ENCODE measurements around the gene HDGF. TPM values are rescaled to one million over a fixed set of nuclear protein-coding genes. Genes with fewer than 3 reads are reported as not detected.

The HDGF gene
- total RNA-seq, 1 donor = 146 TPM

DNA sequence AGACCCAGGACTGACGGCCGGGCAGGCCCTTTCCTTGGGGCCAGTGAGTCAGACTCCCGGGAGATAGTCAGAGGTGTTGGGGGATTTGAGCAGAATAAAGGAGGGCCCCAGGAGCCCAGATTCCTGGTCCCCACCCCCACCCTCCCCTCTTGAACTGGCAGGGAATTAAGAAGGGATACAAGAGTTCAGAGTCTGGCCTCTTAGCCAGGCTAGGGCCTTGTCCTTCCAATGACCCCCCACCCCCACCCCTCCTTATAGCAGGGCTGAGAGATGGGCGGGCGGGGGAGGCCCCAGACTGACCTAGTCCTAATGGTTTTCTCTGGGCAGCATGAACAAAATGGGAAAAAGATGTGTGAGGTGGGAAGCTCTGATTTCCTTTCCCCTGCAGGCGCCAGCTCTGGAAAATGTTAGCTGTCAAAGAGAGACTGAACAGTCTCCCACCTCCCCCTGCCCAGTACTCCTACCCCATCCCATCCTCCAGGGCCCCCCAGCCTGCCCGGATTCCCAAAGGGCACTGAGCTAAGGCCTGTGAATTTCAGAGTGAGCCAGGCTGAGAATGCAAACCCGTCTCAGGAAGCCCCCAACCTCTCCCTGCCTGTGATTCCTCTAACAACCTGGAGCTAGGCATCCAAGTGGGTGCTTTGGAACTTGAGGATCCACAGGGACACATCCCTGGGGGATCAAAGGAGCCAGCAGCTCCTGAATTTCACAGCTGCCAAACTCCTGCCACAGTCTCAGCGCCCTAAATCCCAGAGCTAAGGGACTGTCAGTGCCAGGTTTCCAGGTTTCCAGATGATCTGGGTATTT lies 40.3 kb downstream of the HDGF start:
- peak; percentile 80 for DNase-seq (ENCODE audit: low read depth)
- no peak for TF ChIP-seq CTCF (IDR thresholded peaks at IDR 0.05; ENCODE audit: insufficient read depth, low read length)
- H3K4me3 ChIP-seq (ENCODE audit: low read depth, low read length) = no peak overlapping the region

DNA sequence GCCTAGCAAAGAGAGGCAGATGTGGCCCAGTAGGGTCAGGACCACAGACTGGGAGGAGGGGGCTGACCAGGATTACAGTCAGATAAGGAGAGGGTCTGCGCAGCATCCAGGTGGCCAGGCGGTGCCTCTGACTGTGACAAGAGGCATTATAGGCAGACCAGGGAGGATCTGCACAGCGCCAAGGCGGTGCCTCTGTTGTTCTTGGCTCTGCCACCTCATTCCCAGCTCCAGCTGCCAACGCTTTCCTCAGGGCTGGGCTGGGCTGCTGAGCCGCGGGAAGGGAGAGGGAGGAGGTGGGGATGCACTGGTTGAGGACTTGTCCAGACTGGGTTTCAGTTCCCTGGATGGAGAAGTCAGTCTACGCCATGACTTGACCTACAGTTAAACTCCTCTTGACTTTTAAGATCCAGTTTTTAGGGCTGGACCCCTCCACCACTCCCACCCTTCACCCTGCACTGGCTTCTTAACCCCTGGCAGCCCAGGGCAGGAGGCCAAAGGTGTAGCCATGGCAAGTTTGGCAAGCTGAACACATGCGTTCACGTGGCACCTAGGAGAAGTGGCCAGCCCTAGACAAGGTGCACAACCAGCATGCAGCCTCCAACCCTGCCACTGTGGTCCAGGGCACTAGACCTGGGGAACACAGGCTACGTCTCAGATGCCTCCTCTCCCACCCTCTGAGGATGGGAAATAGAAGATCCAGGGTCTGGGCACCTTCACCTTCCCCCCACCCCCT lies 41.6 kb downstream of the HDGF start:
- H3K4me3 ChIP-seq (ENCODE audit: low read depth, low read length) = no peak overlapping the region
- no peak for TF ChIP-seq CTCF (IDR thresholded peaks at IDR 0.05; ENCODE audit: insufficient read depth, low read length)
- peak; percentile 88 for DNase-seq (ENCODE audit: low read depth)

DNA sequence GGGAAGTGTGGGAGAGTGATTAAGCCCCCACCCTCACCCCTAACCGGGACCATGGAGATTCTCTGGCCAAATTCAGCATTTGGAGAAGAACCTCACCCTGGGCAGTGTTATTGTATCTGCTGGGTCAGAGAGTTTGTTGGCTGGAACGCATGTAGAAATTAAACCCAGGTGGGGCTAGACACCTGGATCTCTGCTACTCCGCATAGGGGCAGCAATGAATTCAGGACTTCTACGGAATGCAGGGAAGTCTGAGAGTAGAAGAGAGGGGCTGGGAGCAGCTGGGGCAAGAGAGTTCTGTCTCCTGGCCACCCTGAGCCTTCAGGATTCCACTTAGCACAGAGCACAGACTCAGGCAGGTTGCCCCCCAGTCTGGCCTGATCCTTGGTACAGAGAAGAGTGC lies 42.4 kb downstream of the HDGF start:
- no peak for TF ChIP-seq CTCF (IDR thresholded peaks at IDR 0.05; ENCODE audit: insufficient read depth, low read length)
- no peak for DNase-seq (ENCODE audit: low read depth)
- no peak overlapping the region for H3K4me3 ChIP-seq (ENCODE audit: low read depth, low read length)

- no peak for DNase-seq (ENCODE audit: low read depth)
- no peak for TF ChIP-seq CTCF (IDR thresholded peaks at IDR 0.05; ENCODE audit: insufficient read depth, low read length)
- no peak overlapping the region for H3K4me3 ChIP-seq (ENCODE audit: low read depth, low read length)
Measured at GRCh38 chr1:156708218-156708661, 43.2 kb downstream of the HDGF start.

DNA sequence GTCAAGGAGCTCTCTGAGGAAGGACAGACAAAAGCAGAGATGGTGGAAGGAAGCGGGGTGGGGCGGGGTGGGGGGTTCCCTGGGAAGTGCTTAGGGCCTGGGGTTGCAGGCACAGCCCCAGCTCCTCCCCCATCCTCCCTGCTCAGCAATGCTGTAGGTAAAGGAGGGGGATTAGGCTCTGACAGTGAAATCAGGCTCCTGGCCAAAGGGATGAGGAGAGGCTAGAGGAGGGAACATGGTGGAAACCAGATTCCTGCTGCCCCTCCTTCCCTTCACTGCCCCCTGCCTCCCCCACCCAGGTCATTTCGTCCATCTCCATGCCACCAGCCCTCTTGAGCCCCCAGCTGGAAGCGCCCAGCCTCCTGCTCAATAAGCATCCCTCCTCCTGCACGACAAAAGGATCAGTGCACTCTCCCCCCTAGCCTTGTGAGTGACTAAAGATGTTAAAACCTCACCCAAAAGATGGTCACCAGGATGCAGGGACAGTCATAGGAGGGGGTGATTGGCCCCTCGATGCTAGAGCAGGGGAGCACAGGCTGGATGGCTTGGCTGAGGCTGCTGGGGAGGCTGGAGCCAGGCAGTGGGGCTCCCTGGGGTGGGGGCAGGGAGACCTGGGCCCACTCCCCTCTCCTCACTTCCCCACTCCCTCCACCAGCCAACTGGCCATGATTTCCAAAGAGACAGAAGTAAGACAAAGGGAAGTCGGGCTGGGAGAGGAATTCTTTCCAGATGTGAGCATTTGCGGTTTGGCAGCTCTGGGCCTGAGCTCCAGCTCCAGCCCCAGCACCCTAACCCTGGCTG lies 43.9 kb downstream of the HDGF start:
- H3K4me3 ChIP-seq (ENCODE audit: low read depth, low read length) = peak overlapping the region; percentile 17
- peak; percentile 77 for DNase-seq (ENCODE audit: low read depth)
- TF ChIP-seq CTCF (IDR thresholded peaks at IDR 0.05; ENCODE audit: insufficient read depth, low read length) = no peak

DNA sequence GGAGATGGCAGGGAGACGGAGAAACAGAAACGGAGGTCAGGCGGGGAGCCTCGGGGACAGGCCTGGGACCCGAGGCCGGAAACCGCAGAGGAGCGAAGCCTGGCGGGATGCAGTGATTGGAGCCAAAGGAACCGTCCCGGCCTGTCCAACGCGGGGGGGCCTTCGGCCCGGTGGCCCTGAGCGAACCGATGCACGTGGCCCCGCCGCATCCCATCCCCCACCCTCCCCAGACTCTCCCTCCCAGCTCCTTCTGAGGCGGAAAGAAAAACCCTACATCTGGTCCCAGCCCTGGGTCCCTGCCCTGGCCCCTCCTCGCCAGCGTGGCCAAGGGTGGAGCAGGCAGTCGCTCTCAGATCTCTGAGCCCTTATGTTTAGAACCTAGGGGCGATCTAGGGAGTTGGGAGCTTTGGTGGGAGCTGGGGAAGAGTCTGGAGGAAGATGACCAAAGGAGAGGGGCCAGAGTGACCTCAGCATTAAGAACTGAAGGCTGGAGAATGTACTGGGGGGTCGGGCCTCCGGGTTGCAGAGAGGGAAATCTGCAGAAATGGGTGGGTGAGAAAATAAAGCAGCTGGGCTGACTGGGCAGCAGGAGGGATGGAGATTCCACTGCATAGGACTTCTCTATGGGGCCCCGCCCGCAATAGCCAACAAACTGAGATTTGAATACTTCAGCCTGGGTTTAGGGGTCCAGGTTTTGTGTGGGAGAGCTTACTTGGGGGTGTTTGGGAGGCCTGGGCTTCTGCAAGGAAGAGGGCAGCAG lies 44.6 kb downstream of the HDGF start:
- peak; percentile 85 for DNase-seq (ENCODE audit: low read depth)
- peak overlapping the region; percentile 79 for H3K4me3 ChIP-seq (ENCODE audit: low read depth, low read length)
- no peak for TF ChIP-seq CTCF (IDR thresholded peaks at IDR 0.05; ENCODE audit: insufficient read depth, low read length)
